ENCODE data around the gene CDK2AP2. TPM values are rescaled to one million over a fixed set of nuclear protein-coding genes. Genes with fewer than 3 reads are reported as not detected.

CDK2AP2 gene
- total RNA-seq, 2 donors from 2014 or later = 91.6 to 142 TPM

DNA sequence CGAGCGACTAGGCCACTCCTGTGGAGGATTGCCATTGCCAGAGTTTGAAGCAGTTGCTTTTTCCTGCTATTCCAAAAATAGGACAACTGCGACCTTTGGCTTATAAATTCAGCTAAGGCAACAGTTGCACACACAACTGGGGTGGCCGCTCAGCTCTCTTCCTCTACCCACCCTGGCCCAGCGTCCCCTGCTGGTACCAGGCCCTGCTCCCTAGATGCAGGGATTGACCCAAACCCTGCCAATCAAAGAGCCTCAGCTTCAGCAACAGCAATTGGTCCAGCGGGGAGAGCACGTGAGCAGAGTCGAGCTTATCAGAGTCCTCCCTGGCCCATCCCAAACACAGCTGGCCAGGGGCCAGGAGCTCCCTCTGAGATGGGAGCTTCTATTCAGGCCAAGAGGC is 37.3 kb upstream of the CDK2AP2 start:
- Histone ChIP-seq H3K27ac (peak overlapping the region; percentile 77), H3K9ac (ENCODE audit: low read depth in 2 of 2, low read length in 2 of 2) (peak overlapping the region in 1 of 2 donors; percentile 49), H3K4me1 (peaks cover 3% of the 10 kb centered on the region), H3K4me3 (no peak overlapping the region), H3K36me3 (no peaks in the 10 kb centered on the region), H3K9me3 (no peaks in the 10 kb centered on the region), H3K27me3 (no peaks in the 10 kb centered on the region)
- intact Hi-C loops (cut with DNase I) = no loop called here
- TF ChIP-seq, protein P1, sequence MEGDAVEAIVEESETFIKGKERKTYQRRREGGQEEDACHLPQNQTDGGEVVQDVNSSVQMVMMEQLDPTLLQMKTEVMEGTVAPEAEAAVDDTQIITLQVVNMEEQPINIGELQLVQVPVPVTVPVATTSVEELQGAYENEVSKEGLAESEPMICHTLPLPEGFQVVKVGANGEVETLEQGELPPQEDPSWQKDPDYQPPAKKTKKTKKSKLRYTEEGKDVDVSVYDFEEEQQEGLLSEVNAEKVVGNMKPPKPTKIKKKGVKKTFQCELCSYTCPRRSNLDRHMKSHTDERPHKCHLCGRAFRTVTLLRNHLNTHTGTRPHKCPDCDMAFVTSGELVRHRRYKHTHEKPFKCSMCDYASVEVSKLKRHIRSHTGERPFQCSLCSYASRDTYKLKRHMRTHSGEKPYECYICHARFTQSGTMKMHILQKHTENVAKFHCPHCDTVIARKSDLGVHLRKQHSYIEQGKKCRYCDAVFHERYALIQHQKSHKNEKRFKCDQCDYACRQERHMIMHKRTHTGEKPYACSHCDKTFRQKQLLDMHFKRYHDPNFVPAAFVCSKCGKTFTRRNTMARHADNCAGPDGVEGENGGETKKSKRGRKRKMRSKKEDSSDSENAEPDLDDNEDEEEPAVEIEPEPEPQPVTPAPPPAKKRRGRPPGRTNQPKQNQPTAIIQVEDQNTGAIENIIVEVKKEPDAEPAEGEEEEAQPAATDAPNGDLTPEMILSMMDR (IDR thresholded peaks at IDR 0.05) = no peak
- peak; percentile 88 for DNase-seq

DNA sequence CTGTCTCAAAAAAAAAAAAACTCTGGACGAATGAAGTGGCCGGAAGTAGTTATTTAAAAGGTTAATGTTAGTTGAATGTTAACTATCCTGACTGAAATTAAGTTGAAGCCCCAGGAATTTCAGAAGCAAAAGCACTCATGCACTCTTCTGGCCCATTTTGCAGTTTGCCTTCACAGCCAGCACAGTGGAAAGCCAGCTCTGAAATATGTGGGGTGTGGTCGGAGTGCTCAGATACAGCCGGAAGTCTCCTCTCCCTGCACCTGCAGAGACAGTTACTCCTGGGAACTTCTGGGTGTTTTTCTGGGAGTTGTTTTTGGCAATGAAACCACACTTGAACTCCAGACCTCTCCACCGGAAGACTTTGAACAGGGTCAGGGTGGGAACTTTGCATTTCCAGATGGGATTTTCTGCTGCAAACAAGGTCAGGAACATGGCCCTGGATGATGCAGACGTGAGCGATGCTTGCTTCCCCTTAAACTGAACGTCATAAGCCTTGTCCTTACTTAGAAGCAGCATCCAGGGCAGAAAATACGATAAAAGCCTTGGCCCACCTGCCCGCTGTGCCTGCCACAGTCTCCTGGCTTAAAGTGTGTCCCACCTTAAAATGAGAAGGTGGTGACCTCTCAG is 36.8 kb upstream of the CDK2AP2 start:
- no peaks in the 10 kb centered on the region for H3K27me3 ChIP-seq
- TF ChIP-seq, protein P1 (IDR thresholded peaks at IDR 0.05) = no peak
- no peaks in the 10 kb centered on the region for H3K9me3 ChIP-seq
- peak; percentile 80 for DNase-seq
- no peak overlapping the region for H3K4me3 ChIP-seq
- H3K36me3 ChIP-seq = no peaks in the 10 kb centered on the region
- H3K9ac ChIP-seq (ENCODE audit: low read depth in 2 of 2, low read length in 2 of 2) = peak overlapping the region in 1 of 2 donors; percentile 49
- H3K4me1 ChIP-seq = peaks cover 3% of the 10 kb centered on the region
- H3K27ac ChIP-seq = peak overlapping the region; percentile 77
- intact Hi-C loops (cut with DNase I) = no loop called here

- intact Hi-C loops (cut with DNase I) = no loop called here
- no peaks in the 10 kb centered on the region for H3K27me3 ChIP-seq
- peak overlapping the region; percentile 77 for H3K27ac ChIP-seq
These were observed 35.6 kb upstream of the CDK2AP2 start for GRCh38 chr11:67543585-67543984.

GRCh38 chr11:67542971-67543370 is 35.0 kb upstream of the CDK2AP2 start:
- H3K27me3 ChIP-seq = no peaks in the 10 kb centered on the region
- no peaks in the 10 kb centered on the region for H3K36me3 ChIP-seq
- H3K4me1 ChIP-seq = peaks cover 3% of the 10 kb centered on the region
- DNase-seq = peak; percentile 55
- TF ChIP-seq, protein P1 (IDR thresholded peaks at IDR 0.05) = no peak
- H3K9ac ChIP-seq (ENCODE audit: low read depth in 2 of 2, low read length in 2 of 2) = peak overlapping the region in 1 of 2 donors; percentile 40
- no peak overlapping the region for H3K27ac ChIP-seq
- no peak overlapping the region for H3K4me3 ChIP-seq
- intact Hi-C loops (cut with DNase I) = no loop called here
- no peaks in the 10 kb centered on the region for H3K9me3 ChIP-seq

More at GRCh38 chr11:67543585-67543984, 35.6 kb upstream of the CDK2AP2 start:
- H3K4me3 ChIP-seq = no peak overlapping the region
- H3K4me1 ChIP-seq = peaks cover 3% of the 10 kb centered on the region
- peak overlapping the region; percentile 12 to 40 for H3K9ac ChIP-seq (ENCODE audit: low read depth in 2 of 2, low read length in 2 of 2)
- no peaks in the 10 kb centered on the region for H3K36me3 ChIP-seq
- peak; percentile 53 for DNase-seq
- TF ChIP-seq, protein P1 (IDR thresholded peaks at IDR 0.05) = no peak
- H3K9me3 ChIP-seq = no peaks in the 10 kb centered on the region

DNA sequence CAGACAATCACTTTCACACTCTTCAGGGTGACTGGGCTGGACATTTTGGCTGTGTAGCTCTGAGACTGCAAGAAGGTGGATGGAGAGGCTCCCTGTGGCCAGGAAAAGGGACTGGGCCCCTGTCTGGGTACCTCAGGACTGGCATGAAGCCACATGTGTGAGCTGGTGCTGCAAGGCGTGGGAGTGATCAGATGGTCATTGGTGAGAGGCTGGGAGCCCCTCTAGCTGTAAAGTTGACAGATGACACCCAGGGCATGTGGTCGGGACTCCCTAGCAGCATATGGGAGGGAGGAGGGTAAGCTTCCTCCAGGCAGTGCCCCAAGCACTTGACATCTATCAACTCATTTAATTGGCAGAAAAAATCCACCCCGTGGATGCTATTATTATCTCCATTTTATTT is 34.2 kb upstream of the CDK2AP2 start:
- TF ChIP-seq, protein P1 (IDR thresholded peaks at IDR 0.05) = no peak
- H3K4me1 ChIP-seq = peaks cover 3% of the 10 kb centered on the region
- no peak overlapping the region for H3K4me3 ChIP-seq
- no peak for DNase-seq
- H3K9me3 ChIP-seq = no peaks in the 10 kb centered on the region
- no peak overlapping the region for H3K27ac ChIP-seq
- no peaks in the 10 kb centered on the region for H3K36me3 ChIP-seq
- intact Hi-C loops (cut with DNase I) = no loop called here
- H3K27me3 ChIP-seq = no peaks in the 10 kb centered on the region
- H3K9ac ChIP-seq (ENCODE audit: low read depth in 2 of 2, low read length in 2 of 2) = no peak overlapping the region

Data from colonic mucosa (tissue), 4 donors.